ENCODE measurements around the gene COA1.

Gene COA1

DNA sequence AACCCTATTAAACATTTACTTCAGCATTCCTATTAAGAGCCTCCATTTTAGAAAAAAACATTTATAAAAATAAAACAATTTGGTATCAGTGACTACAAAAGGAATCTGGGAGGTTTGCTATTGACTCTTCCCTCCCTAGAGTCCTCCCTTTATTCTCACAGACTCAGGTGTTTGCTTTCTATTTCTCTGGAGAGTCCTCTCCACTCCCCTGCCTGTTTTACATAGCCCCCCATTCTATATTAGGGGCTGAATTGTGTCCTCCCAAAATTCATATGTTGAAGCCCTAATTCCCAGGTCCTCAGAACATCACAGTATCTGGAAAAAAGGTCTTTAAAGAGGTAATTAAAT lies 69.8 kb downstream of the COA1 start:
- H3K4me1 ChIP-seq (ENCODE audit: low read length), result peaks cover 27% of the 10 kb centered on the region
- peak overlapping the region; percentile 26; the same call in 1 of the 2 replicates for H3K4me2 ChIP-seq (ENCODE audit: low read depth, low read length)
- no peaks in the 10 kb centered on the region for H3K9me3 ChIP-seq (replicated peaks; ENCODE audit: insufficient read depth, low read length)
- H3K4me3 ChIP-seq (ENCODE audit: low read length), result no peak overlapping the region
- no peak overlapping the region for H3K27ac ChIP-seq (ENCODE audit: low read length)
- H3F3A ChIP-seq (ENCODE audit: insufficient read depth, low read length), result no peaks in the 10 kb centered on the region
- TF ChIP-seq EZH2 (optimal IDR thresholded peaks at IDR 0.05; ENCODE audit: low read depth, low read length) (no peak), EZH2phosphoT487 (IDR thresholded peaks at IDR 0.05; ENCODE audit: low read length) (no peak)
- TF ChIP-seq, protein P1, sequence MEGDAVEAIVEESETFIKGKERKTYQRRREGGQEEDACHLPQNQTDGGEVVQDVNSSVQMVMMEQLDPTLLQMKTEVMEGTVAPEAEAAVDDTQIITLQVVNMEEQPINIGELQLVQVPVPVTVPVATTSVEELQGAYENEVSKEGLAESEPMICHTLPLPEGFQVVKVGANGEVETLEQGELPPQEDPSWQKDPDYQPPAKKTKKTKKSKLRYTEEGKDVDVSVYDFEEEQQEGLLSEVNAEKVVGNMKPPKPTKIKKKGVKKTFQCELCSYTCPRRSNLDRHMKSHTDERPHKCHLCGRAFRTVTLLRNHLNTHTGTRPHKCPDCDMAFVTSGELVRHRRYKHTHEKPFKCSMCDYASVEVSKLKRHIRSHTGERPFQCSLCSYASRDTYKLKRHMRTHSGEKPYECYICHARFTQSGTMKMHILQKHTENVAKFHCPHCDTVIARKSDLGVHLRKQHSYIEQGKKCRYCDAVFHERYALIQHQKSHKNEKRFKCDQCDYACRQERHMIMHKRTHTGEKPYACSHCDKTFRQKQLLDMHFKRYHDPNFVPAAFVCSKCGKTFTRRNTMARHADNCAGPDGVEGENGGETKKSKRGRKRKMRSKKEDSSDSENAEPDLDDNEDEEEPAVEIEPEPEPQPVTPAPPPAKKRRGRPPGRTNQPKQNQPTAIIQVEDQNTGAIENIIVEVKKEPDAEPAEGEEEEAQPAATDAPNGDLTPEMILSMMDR (IDR thresholded peaks at IDR 0.05; ENCODE audit: low read length), result no peak
- H3K79me2 ChIP-seq (ENCODE audit: low read length), result peaks cover 70% of the 10 kb centered on the region
- H2AFZ ChIP-seq (ENCODE audit: low read length), result no peak overlapping the region
- H3K27me3 ChIP-seq (replicated peaks; ENCODE audit: insufficient read depth, low read length), result no peaks in the 10 kb centered on the region
- no peak overlapping the region for H3K9ac ChIP-seq (ENCODE audit: low read length)
- H3K9me2 ChIP-seq (replicated peaks; ENCODE audit: insufficient read depth, low read length), result no peaks in the 10 kb centered on the region
- no peaks in the 10 kb centered on the region for H4K20me1 ChIP-seq (ENCODE audit: insufficient read depth, low read length)
- no peak for DNase-seq
- peaks cover 3% of the 10 kb centered on the region; the same call in 1 of the 2 replicates for H3K36me3 ChIP-seq (replicated peaks; ENCODE audit: insufficient read depth, low read length)

DNA sequence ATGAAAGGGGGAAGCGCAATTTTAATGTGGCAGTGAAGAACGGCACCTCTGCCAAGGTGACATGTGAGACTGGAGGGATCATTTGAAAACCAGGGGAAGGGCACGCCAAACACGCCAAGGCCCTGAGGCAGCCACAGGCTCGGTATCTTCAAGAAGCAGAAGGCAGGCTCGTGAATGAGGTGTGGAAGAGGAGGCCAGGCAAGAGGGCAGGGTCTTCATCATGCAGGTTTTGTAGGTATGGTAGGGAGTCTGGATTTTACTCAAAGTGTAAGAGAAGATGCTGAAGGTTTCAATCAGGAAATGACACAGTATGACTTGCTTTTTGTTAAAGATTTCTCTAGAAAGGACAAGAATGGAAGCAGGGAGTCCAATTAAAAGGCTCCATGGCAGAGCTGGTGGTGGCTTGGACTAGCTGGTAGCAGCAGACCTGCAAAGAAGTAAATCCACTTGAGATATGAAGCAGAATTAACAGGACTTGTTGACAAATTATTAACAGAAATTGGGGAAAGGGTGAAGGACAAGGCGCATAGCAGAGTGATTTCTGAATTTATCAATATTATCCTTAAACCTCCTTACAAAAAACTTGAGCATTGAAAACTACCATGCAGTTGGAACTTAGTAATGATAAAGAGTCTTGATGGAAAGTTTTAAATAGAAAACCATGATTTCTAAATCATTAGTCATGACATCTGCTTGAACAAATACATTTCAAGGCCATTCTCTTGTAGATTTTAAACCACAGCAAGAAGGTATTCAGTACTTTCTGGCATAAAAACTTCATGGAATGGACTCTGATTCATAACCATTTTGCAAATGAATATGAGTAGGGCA lies 70.4 kb downstream of the COA1 start:
- H3K4me1 ChIP-seq (ENCODE audit: low read length), result peaks cover 33% of the 10 kb centered on the region
- H3K9me3 ChIP-seq (replicated peaks; ENCODE audit: insufficient read depth, low read length), result no peaks in the 10 kb centered on the region
- H3K9ac ChIP-seq (ENCODE audit: low read length), result no peak overlapping the region
- H3K27me3 ChIP-seq (replicated peaks; ENCODE audit: insufficient read depth, low read length), result no peaks in the 10 kb centered on the region
- peaks cover 68% of the 10 kb centered on the region for H3K79me2 ChIP-seq (ENCODE audit: low read length)
- peaks cover 4% of the 10 kb centered on the region; the same call in 1 of the 2 replicates for H4K20me1 ChIP-seq (ENCODE audit: insufficient read depth, low read length)
- no peak overlapping the region; the same call in 1 of the 2 replicates for H3K27ac ChIP-seq (ENCODE audit: low read length)
- peak; percentile 63 for DNase-seq
- H3K36me3 ChIP-seq (replicated peaks; ENCODE audit: insufficient read depth, low read length), result peaks cover 3% of the 10 kb centered on the region; the same call in 1 of the 2 replicates
- no peak for TF ChIP-seq EZH2 (optimal IDR thresholded peaks at IDR 0.05; ENCODE audit: low read depth, low read length)
- TF ChIP-seq, protein P1 (IDR thresholded peaks at IDR 0.05; ENCODE audit: low read length), result no peak
- TF ChIP-seq EZH2phosphoT487 (IDR thresholded peaks at IDR 0.05; ENCODE audit: low read length), result no peak
- H3F3A ChIP-seq (ENCODE audit: insufficient read depth, low read length), result peaks cover 5% of the 10 kb centered on the region; the same call in 1 of the 2 replicates
- peak overlapping the region; percentile 26 for H3K4me2 ChIP-seq (ENCODE audit: low read depth, low read length)
- no peak overlapping the region for H2AFZ ChIP-seq (ENCODE audit: low read length)
- no peak overlapping the region for H3K4me3 ChIP-seq (ENCODE audit: low read length)
- H3K9me2 ChIP-seq (replicated peaks; ENCODE audit: insufficient read depth, low read length), result no peaks in the 10 kb centered on the region

DNA sequence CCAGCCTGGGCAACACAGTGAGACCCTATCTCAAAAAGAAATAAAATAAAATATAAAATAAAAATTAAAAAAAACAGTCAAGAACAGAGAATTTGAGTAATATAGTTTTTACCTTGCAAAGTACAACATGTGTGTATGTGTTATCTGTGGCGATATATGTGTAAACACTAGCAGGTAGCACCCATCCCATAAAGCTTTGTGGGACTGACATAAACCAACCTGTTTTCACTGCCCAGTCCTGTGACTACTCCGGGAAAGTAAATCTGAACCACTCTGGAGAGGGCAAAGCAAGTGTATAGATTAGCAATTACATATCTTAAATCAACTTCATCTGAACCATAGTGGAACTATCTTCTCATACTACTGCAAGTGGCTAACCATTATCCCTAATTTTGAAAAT lies 72.3 kb downstream of the COA1 start:
- Histone ChIP-seq H3K4me2 (ENCODE audit: low read depth, low read length) (no peak overlapping the region), H3K36me3 (replicated peaks; ENCODE audit: insufficient read depth, low read length) (peaks cover 3% of the 10 kb centered on the region; the same call in 1 of the 2 replicates), H3K9me2 (replicated peaks; ENCODE audit: insufficient read depth, low read length) (no peaks in the 10 kb centered on the region), H2AFZ (ENCODE audit: low read length) (no peak overlapping the region), H3K9ac (ENCODE audit: low read length) (no peak overlapping the region), H4K20me1 (ENCODE audit: insufficient read depth, low read length) (peaks cover 7% of the 10 kb centered on the region; the same call in 1 of the 2 replicates), H3K79me2 (ENCODE audit: low read length) (peaks cover 60% of the 10 kb centered on the region), H3K4me1 (ENCODE audit: low read length) (peaks cover 48% of the 10 kb centered on the region), H3K9me3 (replicated peaks; ENCODE audit: insufficient read depth, low read length) (no peaks in the 10 kb centered on the region), H3F3A (ENCODE audit: insufficient read depth, low read length) (peaks cover 9% of the 10 kb centered on the region; the same call in 1 of the 2 replicates), H3K27ac (ENCODE audit: low read length) (no peak overlapping the region), H3K27me3 (replicated peaks; ENCODE audit: insufficient read depth, low read length) (no peaks in the 10 kb centered on the region), H3K4me3 (ENCODE audit: low read length) (no peak overlapping the region)
- DNase-seq, result no peak
- TF ChIP-seq EZH2 (optimal IDR thresholded peaks at IDR 0.05; ENCODE audit: low read depth, low read length) (no peak), EZH2phosphoT487 (IDR thresholded peaks at IDR 0.05; ENCODE audit: low read length) (no peak)
- TF ChIP-seq, protein P1 (IDR thresholded peaks at IDR 0.05; ENCODE audit: low read length), result no peak
